Liver (tissue), 3 donors: ENCODE data around the gene GARIN3.
A peak's percentile ranks its signal among the peaks of the same experiment; 100 is the strongest.

Experiments
- HNF4G ChIP-seq: IDR thresholded peaks from 2 replicates; pipeline ENCODE4 v1.6.1; 2016; ENCODE audit warnings: antibody characterized with exemption
- RAD21 ChIP-seq, 2 donors: IDR thresholded peaks; 2 replicates each; pipeline ENCODE4 v1.6.1; 2016; ENCODE audit warnings: antibody characterized with exemption in 2 of 2, mild to moderate bottlenecking in 2 of 2
- RXRA ChIP-seq, 2 donors: IDR thresholded peaks; 2 replicates each; pipeline ENCODE4 v1.6.1; 2017 to 2018; ENCODE audit warnings: antibody characterized with exemption in 2 of 2, mild to moderate bottlenecking in 1 of 2
- TAF1 ChIP-seq: conservative IDR thresholded peaks from 2 replicates; pipeline ENCODE4 v1.6.1; 2016; ENCODE audit warnings: antibody characterized with exemption, mild to moderate bottlenecking
- TF ChIP-seq, protein P1 (sequence below): fragments of 150-350 bp; IDR thresholded peaks from 2 replicates; pipeline ENCODE4 v1.5.1; 2017; ENCODE audit warnings: improper control_type of control experiment, low read depth, low read length; ENCODE audit not compliant: missing input control
- TF ChIP-seq, protein P2 (sequence below): IDR thresholded peaks from 2 replicates; pipeline ENCODE4 v1.6.1; 2016; ENCODE audit warnings: antibody characterized with exemption
- TF ChIP-seq, protein P3 (sequence below): IDR thresholded peaks from 2 replicates; pipeline ENCODE4 v1.6.1; 2016; ENCODE audit warnings: antibody characterized with exemption
- TF ChIP-seq, protein P4 (sequence below): IDR thresholded peaks from 2 replicates; pipeline ENCODE4 v1.6.1; 2016; ENCODE audit warnings: antibody characterized with exemption
- TF ChIP-seq, protein P5 (sequence below): IDR thresholded peaks from 2 replicates; pipeline ENCODE4 v1.6.1; 2016; ENCODE audit warnings: antibody characterized with exemption, mild to moderate bottlenecking
- donor health status: healthy.
- donor health status: healthy.

DNA sequence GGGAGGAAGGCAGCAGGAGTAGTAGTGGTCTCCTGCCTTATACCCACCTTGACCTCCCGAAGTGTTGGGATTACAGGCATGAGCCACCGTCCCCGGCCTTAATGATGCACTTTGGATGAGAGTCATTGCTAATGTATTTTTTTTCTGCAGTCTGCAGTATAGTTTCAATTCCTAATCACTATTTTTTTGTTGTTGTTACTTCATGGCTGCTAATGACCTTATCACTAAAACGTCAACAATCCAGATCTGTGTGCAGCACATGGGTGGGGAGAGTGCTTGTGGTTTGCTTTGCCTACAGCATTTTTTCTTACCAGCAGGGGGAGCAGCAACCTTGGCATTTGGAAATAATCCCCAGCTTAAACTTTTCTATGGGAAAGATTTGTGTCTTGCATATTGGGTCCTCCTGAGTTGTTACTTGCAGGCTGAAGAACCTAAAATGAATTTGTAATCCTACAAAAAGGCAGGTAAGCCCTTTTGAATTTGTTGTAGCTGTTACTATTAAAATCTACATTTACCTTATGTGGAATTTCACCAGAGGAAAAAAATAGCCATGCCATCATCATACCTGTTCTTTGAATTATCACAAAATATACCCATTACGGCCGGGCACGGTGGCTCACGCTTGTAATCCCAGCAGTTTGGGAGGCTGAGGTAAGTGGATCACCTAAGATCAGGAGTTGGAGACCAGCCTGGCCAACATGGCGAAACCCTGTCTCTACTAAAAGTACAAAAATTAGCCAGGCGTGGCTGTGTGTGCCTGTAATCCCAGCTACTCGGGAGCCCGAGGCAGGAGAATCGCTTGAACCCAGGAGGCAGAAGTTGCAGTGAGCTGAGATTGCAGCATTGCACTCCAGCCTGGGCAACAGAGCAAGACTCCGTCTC is 17.1 kb downstream of the GARIN3 start:
- TF ChIP-seq RAD21 (IDR thresholded peaks at IDR 0.05) (peak; percentile 84 to 86), TAF1 (no peak), RXRA (IDR thresholded peaks at IDR 0.05) (no peak), HNF4G (no peak)
- TF ChIP-seq, protein P1, sequence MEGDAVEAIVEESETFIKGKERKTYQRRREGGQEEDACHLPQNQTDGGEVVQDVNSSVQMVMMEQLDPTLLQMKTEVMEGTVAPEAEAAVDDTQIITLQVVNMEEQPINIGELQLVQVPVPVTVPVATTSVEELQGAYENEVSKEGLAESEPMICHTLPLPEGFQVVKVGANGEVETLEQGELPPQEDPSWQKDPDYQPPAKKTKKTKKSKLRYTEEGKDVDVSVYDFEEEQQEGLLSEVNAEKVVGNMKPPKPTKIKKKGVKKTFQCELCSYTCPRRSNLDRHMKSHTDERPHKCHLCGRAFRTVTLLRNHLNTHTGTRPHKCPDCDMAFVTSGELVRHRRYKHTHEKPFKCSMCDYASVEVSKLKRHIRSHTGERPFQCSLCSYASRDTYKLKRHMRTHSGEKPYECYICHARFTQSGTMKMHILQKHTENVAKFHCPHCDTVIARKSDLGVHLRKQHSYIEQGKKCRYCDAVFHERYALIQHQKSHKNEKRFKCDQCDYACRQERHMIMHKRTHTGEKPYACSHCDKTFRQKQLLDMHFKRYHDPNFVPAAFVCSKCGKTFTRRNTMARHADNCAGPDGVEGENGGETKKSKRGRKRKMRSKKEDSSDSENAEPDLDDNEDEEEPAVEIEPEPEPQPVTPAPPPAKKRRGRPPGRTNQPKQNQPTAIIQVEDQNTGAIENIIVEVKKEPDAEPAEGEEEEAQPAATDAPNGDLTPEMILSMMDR = peak; percentile 87
- TF ChIP-seq, protein P2, sequence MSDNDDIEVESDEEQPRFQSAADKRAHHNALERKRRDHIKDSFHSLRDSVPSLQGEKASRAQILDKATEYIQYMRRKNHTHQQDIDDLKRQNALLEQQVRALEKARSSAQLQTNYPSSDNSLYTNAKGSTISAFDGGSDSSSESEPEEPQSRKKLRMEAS = no peak
- TF ChIP-seq, protein P3, sequence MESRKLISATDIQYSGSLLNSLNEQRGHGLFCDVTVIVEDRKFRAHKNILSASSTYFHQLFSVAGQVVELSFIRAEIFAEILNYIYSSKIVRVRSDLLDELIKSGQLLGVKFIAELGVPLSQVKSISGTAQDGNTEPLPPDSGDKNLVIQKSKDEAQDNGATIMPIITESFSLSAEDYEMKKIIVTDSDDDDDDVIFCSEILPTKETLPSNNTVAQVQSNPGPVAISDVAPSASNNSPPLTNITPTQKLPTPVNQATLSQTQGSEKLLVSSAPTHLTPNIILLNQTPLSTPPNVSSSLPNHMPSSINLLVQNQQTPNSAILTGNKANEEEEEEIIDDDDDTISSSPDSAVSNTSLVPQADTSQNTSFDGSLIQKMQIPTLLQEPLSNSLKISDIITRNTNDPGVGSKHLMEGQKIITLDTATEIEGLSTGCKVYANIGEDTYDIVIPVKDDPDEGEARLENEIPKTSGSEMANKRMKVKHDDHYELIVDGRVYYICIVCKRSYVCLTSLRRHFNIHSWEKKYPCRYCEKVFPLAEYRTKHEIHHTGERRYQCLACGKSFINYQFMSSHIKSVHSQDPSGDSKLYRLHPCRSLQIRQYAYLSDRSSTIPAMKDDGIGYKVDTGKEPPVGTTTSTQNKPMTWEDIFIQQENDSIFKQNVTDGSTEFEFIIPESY = no peak
- TF ChIP-seq, protein P4, sequence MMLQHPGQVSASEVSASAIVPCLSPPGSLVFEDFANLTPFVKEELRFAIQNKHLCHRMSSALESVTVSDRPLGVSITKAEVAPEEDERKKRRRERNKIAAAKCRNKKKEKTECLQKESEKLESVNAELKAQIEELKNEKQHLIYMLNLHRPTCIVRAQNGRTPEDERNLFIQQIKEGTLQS = no peak
- TF ChIP-seq, protein P5, sequence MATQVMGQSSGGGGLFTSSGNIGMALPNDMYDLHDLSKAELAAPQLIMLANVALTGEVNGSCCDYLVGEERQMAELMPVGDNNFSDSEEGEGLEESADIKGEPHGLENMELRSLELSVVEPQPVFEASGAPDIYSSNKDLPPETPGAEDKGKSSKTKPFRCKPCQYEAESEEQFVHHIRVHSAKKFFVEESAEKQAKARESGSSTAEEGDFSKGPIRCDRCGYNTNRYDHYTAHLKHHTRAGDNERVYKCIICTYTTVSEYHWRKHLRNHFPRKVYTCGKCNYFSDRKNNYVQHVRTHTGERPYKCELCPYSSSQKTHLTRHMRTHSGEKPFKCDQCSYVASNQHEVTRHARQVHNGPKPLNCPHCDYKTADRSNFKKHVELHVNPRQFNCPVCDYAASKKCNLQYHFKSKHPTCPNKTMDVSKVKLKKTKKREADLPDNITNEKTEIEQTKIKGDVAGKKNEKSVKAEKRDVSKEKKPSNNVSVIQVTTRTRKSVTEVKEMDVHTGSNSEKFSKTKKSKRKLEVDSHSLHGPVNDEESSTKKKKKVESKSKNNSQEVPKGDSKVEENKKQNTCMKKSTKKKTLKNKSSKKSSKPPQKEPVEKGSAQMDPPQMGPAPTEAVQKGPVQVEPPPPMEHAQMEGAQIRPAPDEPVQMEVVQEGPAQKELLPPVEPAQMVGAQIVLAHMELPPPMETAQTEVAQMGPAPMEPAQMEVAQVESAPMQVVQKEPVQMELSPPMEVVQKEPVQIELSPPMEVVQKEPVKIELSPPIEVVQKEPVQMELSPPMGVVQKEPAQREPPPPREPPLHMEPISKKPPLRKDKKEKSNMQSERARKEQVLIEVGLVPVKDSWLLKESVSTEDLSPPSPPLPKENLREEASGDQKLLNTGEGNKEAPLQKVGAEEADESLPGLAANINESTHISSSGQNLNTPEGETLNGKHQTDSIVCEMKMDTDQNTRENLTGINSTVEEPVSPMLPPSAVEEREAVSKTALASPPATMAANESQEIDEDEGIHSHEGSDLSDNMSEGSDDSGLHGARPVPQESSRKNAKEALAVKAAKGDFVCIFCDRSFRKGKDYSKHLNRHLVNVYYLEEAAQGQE = no peak
